HG03097 (cell line): ENCODE measurements around the gene HIVEP3.

Source experiments
- ATAC-seq: cut with Tn5 transposase; IDR thresholded peaks from one replicate; pipeline ENCODE4 v1.9.1; 2021; ENCODE audit not compliant: unreplicated experiment, low FRiP score

HIVEP3 gene

GRCh38 chr1:41497461-41498030 is 421.2 kb downstream of the HIVEP3 start:
- ATAC-seq, result no peak

DNA sequence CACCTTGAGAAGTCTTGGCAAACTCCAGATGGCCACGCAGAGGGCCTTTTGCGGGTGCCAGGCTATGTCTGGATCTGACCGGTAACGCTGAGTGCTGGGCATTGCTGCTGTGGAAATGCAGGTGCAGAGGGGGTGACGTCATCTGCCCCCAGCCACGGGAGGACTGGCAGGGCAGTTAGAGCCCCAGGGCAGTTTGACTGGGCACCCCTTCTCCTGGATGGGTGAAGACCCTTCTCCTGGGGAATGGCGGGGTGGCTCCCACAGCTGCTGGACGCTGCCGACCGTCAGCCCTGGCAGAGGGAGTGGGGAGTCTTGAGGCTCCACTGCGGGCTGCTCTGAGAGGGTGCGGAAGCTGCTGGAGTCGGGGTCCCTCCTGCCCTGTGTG is 421.7 kb downstream of the HIVEP3 start:
- ATAC-seq, result no peak

GRCh38 chr1:41496080-41497055 is 422.4 kb downstream of the HIVEP3 start:
- ATAC-seq, result no peak

GRCh38 chr1:41495210-41495948 is 423.3 kb downstream of the HIVEP3 start:
- no peak for ATAC-seq

GRCh38 chr1:41494351-41495209 is 424.1 kb downstream of the HIVEP3 start:
- ATAC-seq, result no peak

DNA sequence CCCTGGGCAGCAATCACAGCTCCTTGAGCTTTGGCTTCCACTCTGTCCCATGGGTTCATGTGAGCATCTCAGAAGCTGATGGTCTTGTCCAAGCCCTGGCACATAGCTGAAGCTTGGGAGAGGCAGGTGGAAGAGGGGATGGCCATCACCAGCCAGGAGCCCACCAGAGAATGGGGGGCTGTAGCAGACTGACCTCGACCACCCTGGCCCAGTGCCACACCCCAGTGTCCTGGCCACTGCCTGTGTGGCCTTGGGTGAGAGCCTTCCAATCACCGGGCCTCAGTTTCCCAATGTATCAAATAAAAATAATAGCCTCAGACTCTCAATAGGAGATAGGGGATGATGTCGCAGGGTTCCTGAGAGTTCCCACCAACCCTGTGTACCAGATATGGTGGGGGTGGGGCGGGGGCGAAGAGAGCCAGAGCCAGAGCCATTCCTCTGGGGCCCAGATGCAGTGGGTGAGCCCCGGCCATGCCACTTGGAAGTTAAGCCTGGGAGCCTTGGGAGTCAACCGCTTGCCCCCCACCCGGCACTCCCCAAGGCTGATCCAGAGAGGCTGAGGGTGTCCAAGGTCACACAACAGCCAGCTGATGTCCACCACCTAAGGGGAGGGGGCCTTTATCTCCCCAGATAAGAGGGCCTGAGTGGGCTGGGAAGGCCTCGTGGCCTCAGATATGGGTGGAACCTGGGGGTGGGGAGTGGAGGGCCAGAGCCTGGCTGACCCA is 424.9 kb downstream of the HIVEP3 start:
- no peak for ATAC-seq

DNA sequence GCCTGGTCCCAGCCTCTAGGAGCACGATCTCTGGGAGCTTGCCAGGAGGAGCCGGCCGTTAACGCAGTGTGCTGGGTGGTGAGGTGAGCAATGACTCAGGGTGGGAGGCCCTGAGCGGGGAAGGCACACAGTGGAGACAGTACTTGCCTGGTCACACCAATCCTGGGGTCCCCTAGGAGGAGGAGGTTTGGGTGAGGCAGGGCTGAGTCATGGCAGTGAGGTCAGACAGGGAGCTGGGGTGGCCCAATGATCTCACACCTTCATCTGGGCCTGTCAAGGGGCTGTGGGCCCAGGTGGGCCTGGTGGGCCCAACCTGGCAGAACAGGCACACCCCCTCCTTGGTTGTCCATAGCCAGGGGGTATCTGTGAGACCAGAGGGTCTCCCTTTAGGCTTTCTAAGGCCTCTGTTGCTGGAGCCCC is 425.6 kb downstream of the HIVEP3 start:
- no peak for ATAC-seq

- ATAC-seq, result no peak
These were observed 426.3 kb downstream of the HIVEP3 start for GRCh38 chr1:41492341-41492848.

DNA sequence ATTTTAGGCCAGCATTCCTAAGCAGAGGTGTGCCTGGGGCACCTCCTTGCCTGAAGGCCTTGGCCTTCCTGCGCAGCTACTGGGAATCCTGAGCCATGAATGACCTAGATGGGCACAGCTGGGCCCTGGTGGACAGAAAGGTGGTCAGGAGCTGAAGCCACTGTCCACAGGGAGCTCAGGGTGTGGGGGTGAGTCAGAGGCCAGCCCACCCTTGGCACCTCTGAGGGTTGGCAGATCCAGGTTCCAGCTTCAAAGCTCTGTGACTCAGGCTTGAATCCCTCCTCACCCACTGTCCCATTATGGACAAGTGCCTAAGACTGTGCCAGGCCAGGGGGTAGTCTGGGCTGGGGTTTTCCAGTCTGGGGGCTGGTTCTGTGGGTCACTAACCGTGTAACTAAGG is 427.8 kb downstream of the HIVEP3 start:
- ATAC-seq, result no peak

- no peak for ATAC-seq
These were observed 429.2 kb downstream of the HIVEP3 start for GRCh38 chr1:41489561-41489960.

GRCh38 chr1:41488040-41488951 is 430.4 kb downstream of the HIVEP3 start:
- no peak for ATAC-seq

GRCh38 chr1:41487126-41488039 is 431.3 kb downstream of the HIVEP3 start:
- no peak for ATAC-seq

- no peak for ATAC-seq
These were observed 432.2 kb downstream of the HIVEP3 start for GRCh38 chr1:41486371-41487125.

- ATAC-seq, result no peak
These were observed 432.7 kb downstream of the HIVEP3 start for GRCh38 chr1:41486053-41486370.

DNA sequence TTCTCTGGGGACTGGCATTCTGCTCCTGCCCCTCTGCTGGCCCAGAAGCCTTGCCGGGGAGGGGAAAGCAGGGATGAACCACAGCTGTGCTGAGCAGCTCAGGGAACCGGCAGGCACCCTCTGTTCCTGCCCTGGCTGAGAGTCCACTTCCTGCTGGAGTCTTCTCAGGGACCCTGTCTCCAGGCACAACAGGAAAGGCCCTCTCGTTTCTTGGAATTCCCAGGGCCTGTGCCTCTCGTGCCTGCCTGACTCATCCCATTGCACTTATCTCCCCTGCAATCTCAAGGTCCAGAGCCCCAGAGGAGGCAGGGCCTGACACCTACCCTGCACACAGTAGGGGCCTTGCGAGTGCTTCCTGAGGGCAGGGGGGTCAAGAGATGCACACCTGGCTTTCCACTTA is 433.1 kb downstream of the HIVEP3 start:
- no peak for ATAC-seq

DNA sequence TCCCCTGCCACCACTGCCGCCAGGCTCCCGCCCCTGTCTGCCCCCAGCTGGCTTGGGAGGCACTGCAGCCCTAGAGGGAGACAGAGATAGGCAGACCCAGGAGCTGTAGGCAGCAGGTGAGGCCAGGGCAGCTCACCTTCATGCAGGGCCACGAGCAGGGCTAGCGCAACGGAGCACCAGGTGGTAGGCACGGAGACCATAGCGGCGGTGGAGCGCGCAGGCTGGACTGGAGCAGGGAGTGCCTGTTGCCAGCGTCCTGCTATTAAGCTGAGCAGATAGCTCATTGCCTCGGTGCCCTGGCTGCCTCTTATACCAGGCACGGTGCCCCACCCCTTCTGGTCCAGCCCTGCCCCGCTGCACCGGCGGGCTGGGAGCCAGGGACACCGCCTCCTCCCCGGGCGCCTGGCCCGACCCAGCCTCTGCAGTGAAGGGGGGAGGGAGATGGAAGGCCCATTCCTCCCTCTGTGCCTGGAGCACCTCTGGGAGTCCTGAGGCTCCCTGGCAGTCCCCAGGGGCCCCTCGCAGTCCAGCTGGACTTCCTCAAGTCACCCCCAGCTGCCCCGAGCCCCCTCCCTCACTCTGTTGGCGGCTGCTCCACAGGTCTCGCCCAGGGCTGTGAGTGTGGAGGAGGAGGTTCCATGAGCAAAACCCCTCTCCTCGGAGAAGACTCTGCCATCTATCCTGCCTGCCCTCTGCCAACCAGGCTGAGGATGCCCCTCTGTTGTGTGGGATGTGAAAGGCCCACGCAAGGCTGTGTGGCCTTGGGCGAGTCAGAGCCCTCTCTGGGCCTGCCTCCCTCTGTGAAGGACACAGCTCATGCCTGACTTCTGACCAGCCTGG is 434.1 kb downstream of the HIVEP3 start, which contains the start of gene EDN2:
EDN2 (minus strand) TSS at position 282 of the 840 bp plus-strand sequence; CDS start at position 200, 82 bp downstream.
- no peak for ATAC-seq
